Nephron (organoid): Measurements from ENCODE around the gene ITIH4.
A peak's percentile ranks its signal among the peaks of the same experiment; 100 is the strongest.

ENCODE experiments used
- H3K27ac Mint-ChIP-seq, 3 experiments: 2 replicates each; pipeline ENCODE4 v1.8.0; 2020; ENCODE audit warnings: mixed read lengths in 3 of 3, mild to moderate bottlenecking in 2 of 3, moderate library complexity in 1 of 3
- H3K27me3 Mint-ChIP-seq: 2 replicates; pipeline ENCODE4 v1.8.0; 2021; ENCODE audit warnings: low read depth, mild to moderate bottlenecking, moderate library complexity, mixed read lengths
- H3K36me3 Mint-ChIP-seq: 2 replicates; pipeline ENCODE4 v1.8.0; 2020; ENCODE audit warnings: low read depth, mixed read lengths
- H3K4me1 Mint-ChIP-seq: 2 replicates; pipeline ENCODE4 v1.8.0; 2020; ENCODE audit warnings: mixed read lengths
- H3K4me3 Mint-ChIP-seq, 3 experiments: 2 replicates each; pipeline ENCODE4 v1.8.0; 2020; ENCODE audit warnings: mild to moderate bottlenecking in 3 of 3, mixed read lengths in 3 of 3, moderate library complexity in 2 of 3
- H3K9me3 Mint-ChIP-seq: 2 replicates; pipeline ENCODE4 v1.8.0; 2020; ENCODE audit warnings: mixed read lengths
- CTCF ChIP-seq, 3 experiments: fragments of 200-600 bp; sonication (generic); IDR thresholded peaks; one replicate each; pipeline ENCODE4 v1.5.0; 2021; ENCODE audit warnings: antibody characterized with exemption in 3 of 3; ENCODE audit not compliant: unreplicated experiment in 3 of 3

ITIH4 gene

GRCh38 chr3:52829906-52830463 lies 487 bp downstream of the ITIH4 start:
- no peaks in the 10 kb centered on the region for H3K27me3 Mint-ChIP-seq
- H3K4me3 Mint-ChIP-seq = no peak overlapping the region
- no peaks in the 10 kb centered on the region for H3K9me3 Mint-ChIP-seq
- no peak for TF ChIP-seq CTCF (IDR thresholded peaks at IDR 0.05; ENCODE audit: unreplicated experiment in 3 of 3)
- H3K36me3 Mint-ChIP-seq = no peaks in the 10 kb centered on the region
- peaks cover 22% of the 10 kb centered on the region for H3K4me1 Mint-ChIP-seq
- no peak overlapping the region for H3K27ac Mint-ChIP-seq

GRCh38 chr3:52829482-52829881 lies 990 bp downstream of the ITIH4 start:
- Mint-ChIP-seq H3K9me3 (no peaks in the 10 kb centered on the region), H3K27ac (no peak overlapping the region), H3K27me3 (no peaks in the 10 kb centered on the region), H3K4me3 (no peak overlapping the region), H3K36me3 (no peaks in the 10 kb centered on the region), H3K4me1 (peaks cover 17% of the 10 kb centered on the region)
- no peak for TF ChIP-seq CTCF (IDR thresholded peaks at IDR 0.05; ENCODE audit: unreplicated experiment in 3 of 3)

- peak overlapping the region in 1 of 3 experiments; percentile 28 for H3K27ac Mint-ChIP-seq
- H3K4me3 Mint-ChIP-seq = no peak overlapping the region
- H3K4me1 Mint-ChIP-seq = peaks cover 14% of the 10 kb centered on the region
- no peaks in the 10 kb centered on the region for H3K36me3 Mint-ChIP-seq
- no peaks in the 10 kb centered on the region for H3K9me3 Mint-ChIP-seq
- TF ChIP-seq CTCF (IDR thresholded peaks at IDR 0.05; ENCODE audit: unreplicated experiment in 3 of 3) = no peak
- no peaks in the 10 kb centered on the region for H3K27me3 Mint-ChIP-seq
Measured at GRCh38 chr3:52827866-52828376, 2.6 kb downstream of the ITIH4 start.

- Mint-ChIP-seq H3K27me3 (no peaks in the 10 kb centered on the region), H3K27ac (peak overlapping the region in 1 of 3 experiments; percentile 28), H3K9me3 (no peaks in the 10 kb centered on the region), H3K4me1 (peaks cover 13% of the 10 kb centered on the region), H3K36me3 (no peaks in the 10 kb centered on the region), H3K4me3 (no peak overlapping the region)
- TF ChIP-seq CTCF (IDR thresholded peaks at IDR 0.05; ENCODE audit: unreplicated experiment in 3 of 3) = no peak
Measured at GRCh38 chr3:52827441-52827840, 3.0 kb downstream of the ITIH4 start.

GRCh38 chr3:52824037-52824436 lies 6.4 kb downstream of the ITIH4 start:
- no peaks in the 10 kb centered on the region for H3K36me3 Mint-ChIP-seq
- no peak overlapping the region for H3K4me3 Mint-ChIP-seq
- H3K27me3 Mint-ChIP-seq = no peaks in the 10 kb centered on the region
- H3K4me1 Mint-ChIP-seq = no peaks in the 10 kb centered on the region
- H3K9me3 Mint-ChIP-seq = no peaks in the 10 kb centered on the region
- no peak overlapping the region for H3K27ac Mint-ChIP-seq
- TF ChIP-seq CTCF (IDR thresholded peaks at IDR 0.05; ENCODE audit: unreplicated experiment in 3 of 3) = no peak

GRCh38 chr3:52822363-52822762 lies 8.1 kb downstream of the ITIH4 start:
- Mint-ChIP-seq H3K27ac (no peak overlapping the region), H3K27me3 (no peaks in the 10 kb centered on the region), H3K4me3 (no peak overlapping the region), H3K36me3 (no peaks in the 10 kb centered on the region), H3K4me1 (no peaks in the 10 kb centered on the region), H3K9me3 (no peaks in the 10 kb centered on the region)
- TF ChIP-seq CTCF (IDR thresholded peaks at IDR 0.05; ENCODE audit: unreplicated experiment in 3 of 3) = no peak
